ENCODE measurements around the gene TMEM108.

- TF ChIP-seq EP300 (IDR thresholded peaks at IDR 0.05) (no peak), CTCF (IDR thresholded peaks at IDR 0.05) (no peak)
Observed at GRCh38 chr3:133025546-133025945, 12.6 kb upstream of the TMEM108 start.
